ENCODE measurements around the gene PCDHGA1.

DNA sequence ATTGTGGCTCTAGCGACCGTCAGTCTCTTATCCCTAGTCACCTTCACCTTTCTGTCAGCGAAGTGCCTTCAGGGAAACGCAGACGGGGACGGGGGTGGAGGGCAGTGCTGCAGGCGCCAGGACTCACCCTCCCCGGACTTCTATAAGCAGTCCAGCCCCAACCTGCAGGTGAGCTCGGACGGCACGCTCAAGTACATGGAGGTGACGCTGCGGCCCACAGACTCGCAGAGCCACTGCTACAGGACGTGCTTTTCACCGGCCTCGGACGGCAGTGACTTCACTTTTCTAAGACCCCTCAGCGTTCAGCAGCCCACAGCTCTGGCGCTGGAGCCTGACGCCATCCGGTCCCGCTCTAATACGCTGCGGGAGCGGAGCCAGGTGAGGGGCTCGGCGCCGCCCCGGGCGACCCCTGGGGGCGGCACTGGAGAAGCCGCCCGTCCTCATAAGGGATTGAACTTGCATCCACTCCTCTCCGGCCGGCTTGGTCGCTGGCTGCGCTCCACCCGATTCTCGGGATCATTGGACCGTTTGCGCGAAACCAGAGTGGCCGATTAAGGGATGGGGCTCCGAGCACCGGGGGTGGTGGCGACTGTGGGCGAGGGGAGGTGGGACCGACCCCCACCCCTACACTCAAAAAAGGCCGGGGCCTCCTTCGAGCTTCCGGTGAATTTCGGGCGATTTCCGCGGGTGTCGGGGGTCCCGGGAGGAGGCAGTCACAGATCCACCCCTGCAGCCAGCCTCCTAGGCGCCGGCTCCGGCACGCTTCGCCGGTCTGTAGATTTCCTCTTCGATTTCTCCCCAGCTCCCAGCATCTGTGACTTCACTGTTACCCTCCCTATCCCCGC, 161.2 kb downstream of the PCDHGA1 start:
- TF ChIP-seq, protein P1, sequence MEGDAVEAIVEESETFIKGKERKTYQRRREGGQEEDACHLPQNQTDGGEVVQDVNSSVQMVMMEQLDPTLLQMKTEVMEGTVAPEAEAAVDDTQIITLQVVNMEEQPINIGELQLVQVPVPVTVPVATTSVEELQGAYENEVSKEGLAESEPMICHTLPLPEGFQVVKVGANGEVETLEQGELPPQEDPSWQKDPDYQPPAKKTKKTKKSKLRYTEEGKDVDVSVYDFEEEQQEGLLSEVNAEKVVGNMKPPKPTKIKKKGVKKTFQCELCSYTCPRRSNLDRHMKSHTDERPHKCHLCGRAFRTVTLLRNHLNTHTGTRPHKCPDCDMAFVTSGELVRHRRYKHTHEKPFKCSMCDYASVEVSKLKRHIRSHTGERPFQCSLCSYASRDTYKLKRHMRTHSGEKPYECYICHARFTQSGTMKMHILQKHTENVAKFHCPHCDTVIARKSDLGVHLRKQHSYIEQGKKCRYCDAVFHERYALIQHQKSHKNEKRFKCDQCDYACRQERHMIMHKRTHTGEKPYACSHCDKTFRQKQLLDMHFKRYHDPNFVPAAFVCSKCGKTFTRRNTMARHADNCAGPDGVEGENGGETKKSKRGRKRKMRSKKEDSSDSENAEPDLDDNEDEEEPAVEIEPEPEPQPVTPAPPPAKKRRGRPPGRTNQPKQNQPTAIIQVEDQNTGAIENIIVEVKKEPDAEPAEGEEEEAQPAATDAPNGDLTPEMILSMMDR (IDR thresholded peaks at IDR 0.05) = no peak
- no peak for TF ChIP-seq POLR2A (IDR thresholded peaks at IDR 0.05)
